Hematopoietic multipotent progenitor cell treated with erythropoietin and hydrocortisone succinate and interleukin-3 and kit ligand, for 8 days (in vitro differentiated cells): ENCODE measurements around the gene PHF24.
"Not testable (repeated sequence)": the region's sequence is repeated elsewhere in the genome, so short reads cannot be mapped to it uniquely, and the experiment has no call there.

ENCODE experiments used
- DNase-seq: peaks from one replicate; pipeline ENCODE4 v3.0.0-alpha.2; 2015

Gene PHF24

GRCh38 chr9:34998266-34998665 lies 40.2 kb downstream of the PHF24 start:
- DNase-seq: no peak

GRCh38 chr9:34999576-34999975 lies 41.5 kb downstream of the PHF24 start:
- DNase-seq: no peak

GRCh38 chr9:35000535-35001284 lies 42.6 kb downstream of the PHF24 start:
- DNase-seq: no peak

- DNase-seq: no peak
Measured at GRCh38 chr9:35001285-35001677, 43.2 kb downstream of the PHF24 start.

- no peak for DNase-seq
Measured at GRCh38 chr9:35001803-35002502, 43.9 kb downstream of the PHF24 start.

GRCh38 chr9:35002623-35003022 lies 44.5 kb downstream of the PHF24 start:
- DNase-seq: no peak

- not testable (repeated sequence) for DNase-seq
Measured at GRCh38 chr9:35004299-35004698, 46.2 kb downstream of the PHF24 start.

GRCh38 chr9:35010351-35010958 lies 52.4 kb downstream of the PHF24 start:
- no peak for DNase-seq

- DNase-seq: no peak
Measured at GRCh38 chr9:35014517-35014916, 56.4 kb downstream of the PHF24 start.

- not testable (repeated sequence) for DNase-seq
Measured at GRCh38 chr9:35023443-35023842, 65.4 kb downstream of the PHF24 start.

GRCh38 chr9:35026671-35027070 lies 68.6 kb downstream of the PHF24 start:
- DNase-seq: no peak

- DNase-seq: no peak
Measured at GRCh38 chr9:35027374-35027773, 69.3 kb downstream of the PHF24 start.

- DNase-seq: no peak
Measured at GRCh38 chr9:35027860-35028259, 69.8 kb downstream of the PHF24 start.

GRCh38 chr9:35028341-35028740 lies 70.3 kb downstream of the PHF24 start:
- no peak for DNase-seq

GRCh38 chr9:35029241-35029640 lies 71.2 kb downstream of the PHF24 start:
- no peak for DNase-seq

GRCh38 chr9:35029852-35030251 lies 71.8 kb downstream of the PHF24 start:
- DNase-seq: no peak
